Measurements from ENCODE around the gene SUMF1.

GRCh38 chr3:4320096-4320911 lies 146.8 kb downstream of the SUMF1 start:
- TF ChIP-seq POLR2A (IDR thresholded peaks at IDR 0.05) (no peak), CTCF (IDR thresholded peaks at IDR 0.05) (no peak), EP300 (IDR thresholded peaks at IDR 0.05) (no peak)

Data from stomach (tissue), 4 donors.